Measurements from ENCODE around the gene PSMD8. TPM values are rescaled to one million over a fixed set of nuclear protein-coding genes. Genes with fewer than 3 reads are reported as not detected.

PSMD8 gene
- total RNA-seq, 1 donor: 285 TPM

DNA sequence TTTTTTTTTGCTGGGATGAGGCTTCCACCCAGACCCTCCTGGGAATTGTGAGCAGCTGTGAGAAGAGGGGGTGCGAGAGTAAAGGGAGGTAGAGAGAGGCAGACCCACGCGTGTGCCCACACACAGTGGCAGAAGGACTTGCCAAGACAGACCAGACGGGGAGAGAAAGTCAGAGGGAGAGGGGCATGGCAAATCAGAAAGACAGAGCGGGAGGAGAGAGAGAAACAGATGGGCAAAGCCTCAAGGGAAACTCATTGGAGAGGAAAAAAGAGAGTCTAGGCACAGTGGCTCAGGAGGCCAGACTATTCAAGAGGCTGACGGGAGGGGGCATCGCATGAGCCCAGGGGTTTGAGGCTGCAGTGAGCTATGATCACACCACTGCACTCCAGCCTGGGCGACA, 21.8 kb upstream of the PSMD8 start:
- Histone ChIP-seq H3K79me2 (ENCODE audit: insufficient read depth, low read length) (no peaks in the 10 kb centered on the region), H3K4me2 (ENCODE audit: insufficient read depth, low read length) (no peak overlapping the region), H3K27ac (ENCODE audit: low read depth, low read length) (no peak overlapping the region), H3K36me3 (ENCODE audit: insufficient read depth, low read length) (no peaks in the 10 kb centered on the region), H4K20me1 (ENCODE audit: insufficient read depth, low read length) (no peaks in the 10 kb centered on the region), H3K4me3 (ENCODE audit: insufficient read depth, low read length) (no peak overlapping the region), H3K4me1 (ENCODE audit: insufficient read depth, low read length) (no peaks in the 10 kb centered on the region), H3K27me3 (ENCODE audit: insufficient read depth, low read length) (peaks cover 29% of the 10 kb centered on the region), H2AFZ (ENCODE audit: low read length) (no peak overlapping the region), H3K9me3 (ENCODE audit: low read depth, low read length) (no peaks in the 10 kb centered on the region)
- DNase-seq (ENCODE audit: insufficient read length, low spot score, missing footprints): no peak
- TF ChIP-seq, protein P1, sequence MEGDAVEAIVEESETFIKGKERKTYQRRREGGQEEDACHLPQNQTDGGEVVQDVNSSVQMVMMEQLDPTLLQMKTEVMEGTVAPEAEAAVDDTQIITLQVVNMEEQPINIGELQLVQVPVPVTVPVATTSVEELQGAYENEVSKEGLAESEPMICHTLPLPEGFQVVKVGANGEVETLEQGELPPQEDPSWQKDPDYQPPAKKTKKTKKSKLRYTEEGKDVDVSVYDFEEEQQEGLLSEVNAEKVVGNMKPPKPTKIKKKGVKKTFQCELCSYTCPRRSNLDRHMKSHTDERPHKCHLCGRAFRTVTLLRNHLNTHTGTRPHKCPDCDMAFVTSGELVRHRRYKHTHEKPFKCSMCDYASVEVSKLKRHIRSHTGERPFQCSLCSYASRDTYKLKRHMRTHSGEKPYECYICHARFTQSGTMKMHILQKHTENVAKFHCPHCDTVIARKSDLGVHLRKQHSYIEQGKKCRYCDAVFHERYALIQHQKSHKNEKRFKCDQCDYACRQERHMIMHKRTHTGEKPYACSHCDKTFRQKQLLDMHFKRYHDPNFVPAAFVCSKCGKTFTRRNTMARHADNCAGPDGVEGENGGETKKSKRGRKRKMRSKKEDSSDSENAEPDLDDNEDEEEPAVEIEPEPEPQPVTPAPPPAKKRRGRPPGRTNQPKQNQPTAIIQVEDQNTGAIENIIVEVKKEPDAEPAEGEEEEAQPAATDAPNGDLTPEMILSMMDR (IDR thresholded peaks at IDR 0.05; ENCODE audit: extremely low read depth, low read depth, low read length): no peak

DNA sequence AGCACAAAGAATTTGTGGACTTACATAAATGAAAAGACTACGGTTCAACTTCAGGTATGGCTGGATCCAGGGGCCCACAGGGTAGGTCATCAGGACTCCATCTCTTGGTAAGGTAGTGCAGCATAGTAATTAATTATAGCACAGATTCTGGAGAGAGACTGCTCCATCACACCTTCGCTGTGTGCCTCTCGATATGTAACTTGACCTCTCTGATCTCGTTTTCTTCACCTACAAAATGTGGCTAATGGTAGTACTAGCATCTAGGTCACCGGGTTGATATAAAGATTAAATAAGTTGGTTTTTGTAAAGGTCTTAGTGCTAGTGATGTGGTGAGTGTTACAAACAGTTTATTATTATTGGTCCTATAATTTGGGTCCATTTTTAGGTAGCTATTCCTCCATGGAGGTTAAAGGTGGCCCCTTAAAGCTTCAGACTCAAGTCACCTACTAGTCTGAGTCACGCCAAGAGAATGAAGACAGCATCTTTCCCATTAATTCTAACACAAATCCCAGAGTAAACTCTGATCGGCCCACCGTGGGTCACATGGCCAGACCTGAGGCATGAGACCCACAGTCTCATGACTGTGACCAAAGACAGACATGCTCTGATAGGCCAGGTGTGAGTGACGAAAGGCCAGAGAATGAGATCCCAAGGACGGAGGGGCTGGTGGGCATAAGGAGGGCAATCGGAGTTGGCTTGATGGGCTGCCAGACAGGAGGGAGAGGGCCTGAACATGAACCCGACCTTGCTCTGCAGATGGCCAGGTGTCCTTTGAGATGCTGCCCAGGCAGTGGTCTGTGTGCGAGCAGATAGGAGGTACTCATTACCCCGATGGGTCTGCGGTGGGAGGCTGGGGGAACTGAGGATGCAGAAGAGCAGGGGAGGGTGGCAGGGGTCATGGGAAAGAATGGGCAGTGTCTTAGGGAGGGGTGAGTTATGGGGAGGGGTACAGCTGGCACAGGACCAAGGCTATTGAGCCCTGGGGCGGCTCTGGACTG, 18.3 kb upstream of the PSMD8 start:
- H3K4me3 ChIP-seq (ENCODE audit: insufficient read depth, low read length): no peak overlapping the region
- no peak overlapping the region for H3K27ac ChIP-seq (ENCODE audit: low read depth, low read length)
- no peak overlapping the region for H2AFZ ChIP-seq (ENCODE audit: low read length)
- H3K36me3 ChIP-seq (ENCODE audit: insufficient read depth, low read length): no peaks in the 10 kb centered on the region
- peaks cover 59% of the 10 kb centered on the region for H3K27me3 ChIP-seq (ENCODE audit: insufficient read depth, low read length)
- no peak overlapping the region for H3K4me2 ChIP-seq (ENCODE audit: insufficient read depth, low read length)
- no peaks in the 10 kb centered on the region for H3K79me2 ChIP-seq (ENCODE audit: insufficient read depth, low read length)
- H4K20me1 ChIP-seq (ENCODE audit: insufficient read depth, low read length): peaks cover under 1% of the 10 kb centered on the region
- TF ChIP-seq, protein P1 (IDR thresholded peaks at IDR 0.05; ENCODE audit: extremely low read depth, low read depth, low read length): no peak
- no peak for DNase-seq (ENCODE audit: insufficient read length, low spot score, missing footprints)
- no peaks in the 10 kb centered on the region for H3K9me3 ChIP-seq (ENCODE audit: low read depth, low read length)
- no peaks in the 10 kb centered on the region for H3K4me1 ChIP-seq (ENCODE audit: insufficient read depth, low read length)

DNA sequence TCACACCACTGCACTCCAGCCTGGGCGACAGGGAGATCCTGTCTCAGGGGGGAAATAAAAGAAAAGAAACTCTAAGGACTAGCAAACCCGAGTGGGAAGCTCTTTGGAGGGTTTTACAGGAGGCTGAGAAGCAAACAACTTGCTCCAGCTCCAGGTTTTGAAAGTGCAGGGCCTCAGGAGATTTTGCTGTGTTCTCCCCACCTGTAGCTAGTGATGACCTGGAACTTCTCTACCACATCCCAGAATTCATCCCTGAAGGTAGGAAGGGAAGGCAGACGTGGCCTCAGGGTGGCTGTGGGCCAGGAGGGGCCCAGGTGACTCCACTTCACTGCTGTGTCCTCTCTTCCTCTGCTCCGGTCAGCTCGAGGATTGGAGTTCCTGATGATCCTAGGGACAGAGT, 16.3 kb upstream of the PSMD8 start:
- no peak overlapping the region for H2AFZ ChIP-seq (ENCODE audit: low read length)
- no peak for DNase-seq (ENCODE audit: insufficient read length, low spot score, missing footprints)

More for the DNA sequence above, 16.3 kb upstream of the PSMD8 start:
- peaks cover 5% of the 10 kb centered on the region for H3K4me1 ChIP-seq (ENCODE audit: insufficient read depth, low read length)
- no peaks in the 10 kb centered on the region for H3K79me2 ChIP-seq (ENCODE audit: insufficient read depth, low read length)
- TF ChIP-seq, protein P1 (IDR thresholded peaks at IDR 0.05; ENCODE audit: extremely low read depth, low read depth, low read length): no peak
- no peak overlapping the region for H3K27ac ChIP-seq (ENCODE audit: low read depth, low read length)
- no peaks in the 10 kb centered on the region for H3K9me3 ChIP-seq (ENCODE audit: low read depth, low read length)
- no peak overlapping the region for H3K4me2 ChIP-seq (ENCODE audit: insufficient read depth, low read length)
- peaks cover 5% of the 10 kb centered on the region for H4K20me1 ChIP-seq (ENCODE audit: insufficient read depth, low read length)
- peaks cover 60% of the 10 kb centered on the region for H3K27me3 ChIP-seq (ENCODE audit: insufficient read depth, low read length)
- H3K4me3 ChIP-seq (ENCODE audit: insufficient read depth, low read length): no peak overlapping the region
- H3K36me3 ChIP-seq (ENCODE audit: insufficient read depth, low read length): no peaks in the 10 kb centered on the region
